HepG2 (cell line): ENCODE measurements around the gene RAET1L.

Source experiments
- EZH2 ChIP-seq: conservative IDR thresholded peaks from 2 replicates; pipeline ENCODE4 v1.6.1; 2012; ENCODE audit warnings: mild to moderate bottlenecking, low read depth, low read length, moderate library complexity
- TF ChIP-seq, protein P1 (sequence below): sonication (generic); formaldehyde crosslinking; IDR thresholded peaks from 2 replicates; pipeline ENCODE4 v1.5.0; 2020; ENCODE audit warnings: mild to moderate bottlenecking, missing genetic modification reagents, moderate library complexity

DNA sequence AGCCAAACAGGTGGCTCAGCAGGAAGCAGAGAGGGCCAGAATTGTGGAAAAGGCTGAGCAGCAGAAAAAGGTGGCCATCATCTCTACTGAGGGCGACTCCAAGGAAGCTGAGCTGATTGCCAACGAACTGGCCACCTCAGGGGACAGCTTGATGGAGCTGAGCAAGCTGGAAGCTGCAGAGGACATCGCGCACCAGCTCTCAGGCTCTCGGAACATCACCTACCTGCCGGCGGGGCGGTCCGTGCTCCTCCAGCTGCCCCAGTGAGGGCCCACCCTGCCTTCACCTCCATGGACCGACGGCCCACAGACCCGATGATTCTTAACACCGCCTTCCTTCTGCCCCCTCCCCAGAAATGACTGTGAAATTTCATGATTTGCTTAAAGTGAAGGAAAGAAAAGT is 17.8 kb upstream of the RAET1L start:
- TF ChIP-seq, protein P1, sequence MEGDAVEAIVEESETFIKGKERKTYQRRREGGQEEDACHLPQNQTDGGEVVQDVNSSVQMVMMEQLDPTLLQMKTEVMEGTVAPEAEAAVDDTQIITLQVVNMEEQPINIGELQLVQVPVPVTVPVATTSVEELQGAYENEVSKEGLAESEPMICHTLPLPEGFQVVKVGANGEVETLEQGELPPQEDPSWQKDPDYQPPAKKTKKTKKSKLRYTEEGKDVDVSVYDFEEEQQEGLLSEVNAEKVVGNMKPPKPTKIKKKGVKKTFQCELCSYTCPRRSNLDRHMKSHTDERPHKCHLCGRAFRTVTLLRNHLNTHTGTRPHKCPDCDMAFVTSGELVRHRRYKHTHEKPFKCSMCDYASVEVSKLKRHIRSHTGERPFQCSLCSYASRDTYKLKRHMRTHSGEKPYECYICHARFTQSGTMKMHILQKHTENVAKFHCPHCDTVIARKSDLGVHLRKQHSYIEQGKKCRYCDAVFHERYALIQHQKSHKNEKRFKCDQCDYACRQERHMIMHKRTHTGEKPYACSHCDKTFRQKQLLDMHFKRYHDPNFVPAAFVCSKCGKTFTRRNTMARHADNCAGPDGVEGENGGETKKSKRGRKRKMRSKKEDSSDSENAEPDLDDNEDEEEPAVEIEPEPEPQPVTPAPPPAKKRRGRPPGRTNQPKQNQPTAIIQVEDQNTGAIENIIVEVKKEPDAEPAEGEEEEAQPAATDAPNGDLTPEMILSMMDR (CRISPR knock-in tag), result no peak
- TF ChIP-seq EZH2, result no peak
